Measurements from ENCODE around the gene NUP107.

The NUP107 gene

GRCh38 chr12:68743356-68743755 lies 56.6 kb downstream of the NUP107 start:
- DNase-seq = no peak

DNA sequence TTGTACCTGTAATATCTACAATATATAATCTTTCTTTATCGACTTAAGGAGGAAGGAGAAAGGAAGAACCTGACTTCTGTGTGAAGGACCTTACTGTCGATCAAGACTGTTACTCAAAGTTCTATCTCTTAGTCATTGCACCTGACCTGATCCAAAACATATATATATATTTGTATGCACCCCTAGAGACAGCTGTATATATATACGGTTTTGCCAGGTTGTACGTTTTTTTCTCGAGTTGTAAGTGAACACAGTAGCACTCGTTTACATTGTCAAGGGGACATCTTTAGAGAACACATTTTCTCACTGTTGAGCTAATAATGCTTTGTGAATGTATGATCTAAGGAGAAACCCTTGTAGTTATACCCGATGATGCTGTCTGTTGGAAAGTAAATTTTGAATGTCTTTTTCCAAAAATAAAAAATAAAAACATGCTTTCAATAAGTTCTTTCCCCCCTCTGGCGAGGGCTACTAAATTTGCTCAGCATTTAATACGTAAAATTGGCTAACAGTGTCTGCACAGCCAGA lies 58.7 kb downstream of the NUP107 start:
- no peak for DNase-seq

DNA sequence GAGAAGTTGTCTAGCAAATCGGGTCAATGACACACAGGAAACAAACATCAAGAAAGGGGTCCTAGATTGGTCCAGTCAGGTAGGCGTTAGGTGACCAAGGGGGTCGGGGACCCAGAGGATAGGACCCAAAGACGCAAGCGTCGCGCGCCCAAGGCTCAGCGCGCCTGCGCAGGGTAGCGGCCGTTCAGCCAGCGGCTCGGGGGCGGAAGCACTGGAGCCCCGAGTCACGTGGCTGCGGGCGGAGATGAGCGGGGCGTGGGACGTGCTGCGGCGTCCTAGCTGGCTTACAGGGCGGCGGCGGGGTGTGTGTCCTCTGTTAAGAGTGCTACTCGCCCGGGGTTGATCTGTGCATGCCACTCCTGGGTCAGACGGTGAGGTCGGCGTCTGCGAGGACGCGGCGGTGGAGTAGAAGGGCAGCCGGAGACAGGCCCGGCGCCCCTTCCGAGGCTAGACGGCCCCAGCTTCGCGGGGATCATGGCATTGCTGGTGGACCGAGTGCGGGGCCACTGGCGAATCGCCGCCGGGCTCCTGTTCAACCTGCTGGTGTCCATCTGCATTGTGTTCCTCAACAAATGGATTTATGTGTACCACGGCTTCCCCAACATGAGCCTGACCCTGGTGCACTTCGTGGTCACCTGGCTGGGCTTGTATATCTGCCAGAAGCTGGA lies 59.3 kb downstream of the NUP107 start, which contains the start of gene SLC35E3:
TSS of gene SLC35E3 (plus strand) at position 273 of the 668 bp plus-strand sequence. CDS start at position 475, 202 bp downstream.
- peak; percentile 55 for DNase-seq

- no peak for DNase-seq
Observed at GRCh38 chr12:68746572-68747180, 59.9 kb downstream of the NUP107 start.

GRCh38 chr12:68749443-68749842 lies 62.7 kb downstream of the NUP107 start:
- DNase-seq = no peak

GRCh38 chr12:68749861-68750260 lies 63.1 kb downstream of the NUP107 start:
- DNase-seq = no peak

- no peak for DNase-seq
Observed at GRCh38 chr12:68750506-68750905, 63.7 kb downstream of the NUP107 start.

DNA sequence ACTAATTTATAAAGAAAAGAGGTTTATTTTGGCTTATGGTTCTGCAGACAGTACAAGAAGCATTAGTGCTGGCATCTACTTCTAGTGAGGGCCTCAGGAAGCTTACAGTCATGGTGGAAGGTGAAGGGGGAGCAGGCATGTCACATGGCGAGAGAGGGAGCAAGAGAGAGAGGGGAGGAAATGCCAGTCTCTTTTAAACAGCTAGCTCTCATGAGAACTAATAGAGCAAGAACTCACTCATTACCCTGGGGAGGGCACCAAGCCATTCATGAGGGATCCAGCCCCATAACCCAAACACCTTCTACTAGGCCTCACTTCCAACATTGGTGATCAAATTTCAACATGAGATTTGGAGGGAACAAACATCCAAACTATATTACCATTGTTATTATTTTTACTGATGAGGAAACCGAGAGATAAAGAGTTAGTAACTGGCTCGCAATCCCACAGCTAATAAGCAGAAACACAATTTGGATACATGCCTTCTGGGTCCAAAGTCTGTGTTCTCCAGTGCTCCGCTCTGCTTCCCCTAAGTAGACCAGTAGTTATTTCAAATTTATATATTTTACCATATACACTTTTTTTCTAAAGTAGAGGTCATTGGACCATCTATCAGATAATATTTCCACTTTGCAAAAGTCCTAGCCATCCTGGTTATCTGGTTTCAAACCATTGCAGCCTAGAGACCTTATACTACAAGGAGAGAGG lies 68.9 kb downstream of the NUP107 start:
- DNase-seq = no peak

GRCh38 chr12:68759852-68760251 lies 73.1 kb downstream of the NUP107 start:
- DNase-seq = no peak

DNA sequence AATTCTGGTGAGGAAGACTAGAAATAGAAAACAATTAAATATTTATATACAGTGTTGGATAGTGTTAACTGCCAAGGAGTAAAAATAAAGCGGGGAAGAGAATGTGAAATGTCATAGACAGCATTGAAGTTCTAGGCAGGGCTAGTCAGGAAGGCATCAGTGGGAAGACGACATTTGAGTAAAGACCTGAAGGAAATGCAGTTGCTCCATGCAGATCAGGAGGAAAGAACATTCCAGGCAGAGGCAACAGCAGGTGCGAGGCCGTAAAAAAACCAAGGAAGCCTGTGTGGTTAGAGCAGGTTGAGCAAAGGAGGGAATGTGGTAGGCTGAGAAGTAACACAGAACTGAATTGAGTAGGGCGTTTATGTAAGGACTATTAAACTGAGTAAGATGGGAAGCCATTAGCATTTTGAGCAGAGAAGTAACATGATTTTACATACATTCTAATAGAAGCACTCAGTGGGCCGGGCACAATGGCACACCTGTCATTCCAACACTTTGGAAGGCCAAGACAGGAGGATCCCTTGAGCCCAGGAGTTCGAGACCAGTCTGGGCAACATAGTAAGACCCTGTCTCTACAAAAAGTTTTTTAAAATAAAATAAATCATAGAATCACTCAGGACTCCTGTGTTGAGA lies 74.1 kb downstream of the NUP107 start:
- DNase-seq = no peak

DNA sequence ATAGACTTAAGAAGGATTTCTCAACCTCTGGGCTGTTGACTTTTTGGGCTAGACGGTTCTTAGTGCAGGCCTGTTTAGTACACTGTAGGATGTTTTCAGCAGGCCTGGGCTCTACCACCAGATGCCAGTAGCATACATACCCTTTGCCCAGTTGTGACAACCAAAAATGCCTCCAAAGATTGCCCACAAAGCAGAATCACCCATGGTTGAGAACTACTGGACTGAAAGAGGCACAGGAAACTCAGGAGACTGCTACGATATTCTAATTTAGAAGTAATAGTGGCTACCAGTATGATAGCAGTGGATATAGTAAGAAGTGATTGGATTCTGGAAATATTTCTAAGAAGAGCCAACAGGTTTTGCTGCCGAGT lies 74.6 kb downstream of the NUP107 start:
- no peak for DNase-seq

DNA sequence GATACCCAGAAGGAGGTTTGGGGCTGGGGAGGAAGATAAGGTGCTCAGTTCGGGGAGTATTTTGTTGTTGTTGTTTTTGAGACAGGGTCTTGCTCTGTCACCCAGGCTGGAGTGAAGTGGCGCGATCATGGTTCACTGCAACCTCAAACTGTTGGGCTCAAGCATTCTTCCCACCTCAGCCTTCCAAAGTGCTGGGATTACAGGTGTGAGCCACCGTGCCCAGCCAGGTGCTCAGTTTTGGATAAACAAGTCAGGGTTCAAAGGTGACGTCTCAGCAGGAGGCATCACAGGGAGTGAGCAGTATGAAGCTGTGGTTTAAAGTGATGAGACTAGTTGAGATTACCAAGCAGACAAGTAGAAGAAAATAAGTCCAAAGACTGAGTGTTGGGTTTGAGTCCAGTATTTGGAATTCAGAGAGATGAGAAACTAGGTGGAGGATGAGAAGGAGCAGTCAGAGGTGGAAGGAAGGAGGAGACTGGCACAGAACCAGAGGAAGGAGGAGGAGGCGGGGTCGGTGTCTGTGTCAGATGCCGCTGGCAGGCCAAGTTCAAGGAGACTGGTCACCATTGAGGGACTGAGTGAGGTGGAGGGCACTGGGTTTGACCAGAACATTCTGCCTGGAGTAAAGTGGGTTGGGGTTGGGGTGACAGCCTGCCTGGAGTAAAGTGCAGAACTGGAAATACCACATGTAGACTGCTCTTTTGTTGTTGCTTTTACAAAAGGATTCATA lies 75.3 kb downstream of the NUP107 start:
- DNase-seq = no peak

GRCh38 chr12:68762691-68763090 lies 75.9 kb downstream of the NUP107 start:
- DNase-seq = no peak

GRCh38 chr12:68765696-68766095 lies 78.9 kb downstream of the NUP107 start:
- DNase-seq = no peak

DNA sequence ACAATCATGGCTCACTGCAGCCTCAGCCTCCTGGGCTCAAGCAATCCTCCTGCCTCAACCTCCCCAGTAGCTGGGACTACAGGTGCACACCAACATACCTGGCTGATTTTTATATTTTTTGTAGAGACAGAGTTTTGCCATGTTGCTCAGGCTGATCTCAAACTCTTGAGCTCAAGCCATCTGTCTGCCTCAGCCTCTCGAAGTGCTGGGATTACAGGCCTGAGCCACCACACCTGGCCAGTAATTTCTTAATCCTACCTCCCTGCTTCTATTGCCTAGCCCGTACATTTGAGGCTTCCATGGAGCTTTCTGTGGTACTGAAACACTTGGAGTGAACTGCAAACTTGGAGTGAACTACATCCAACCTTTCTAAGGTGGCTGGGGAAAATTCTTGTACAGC lies 79.9 kb downstream of the NUP107 start:
- no peak for DNase-seq

- no peak for DNase-seq
Observed at GRCh38 chr12:68767191-68767590, 80.4 kb downstream of the NUP107 start.

DNA sequence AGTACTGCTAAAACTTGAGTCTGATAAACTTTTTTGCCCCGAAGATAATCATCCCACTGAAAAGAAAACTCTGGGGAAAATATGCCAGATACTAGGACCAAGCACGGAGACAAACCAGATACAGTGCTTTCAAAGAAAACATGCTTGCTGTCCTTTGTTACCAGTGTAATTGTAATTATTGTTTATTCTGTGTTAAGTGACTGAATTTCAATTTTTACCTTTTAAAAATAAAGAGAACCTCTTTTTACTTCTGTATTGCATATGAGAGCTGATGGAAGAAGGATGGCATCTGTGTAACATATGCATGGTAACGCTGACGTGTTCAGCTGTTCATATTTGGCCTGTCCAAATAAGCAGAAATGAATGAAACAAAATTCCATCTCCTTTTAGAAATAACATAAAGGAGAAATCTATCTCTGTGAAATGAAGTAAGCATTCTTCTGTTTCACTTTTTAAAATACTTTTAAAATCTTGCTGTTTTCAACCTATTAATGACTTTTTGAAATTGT lies 81.7 kb downstream of the NUP107 start:
- DNase-seq = no peak

- DNase-seq = no peak
Observed at GRCh38 chr12:68769941-68770340, 83.2 kb downstream of the NUP107 start.

DNA sequence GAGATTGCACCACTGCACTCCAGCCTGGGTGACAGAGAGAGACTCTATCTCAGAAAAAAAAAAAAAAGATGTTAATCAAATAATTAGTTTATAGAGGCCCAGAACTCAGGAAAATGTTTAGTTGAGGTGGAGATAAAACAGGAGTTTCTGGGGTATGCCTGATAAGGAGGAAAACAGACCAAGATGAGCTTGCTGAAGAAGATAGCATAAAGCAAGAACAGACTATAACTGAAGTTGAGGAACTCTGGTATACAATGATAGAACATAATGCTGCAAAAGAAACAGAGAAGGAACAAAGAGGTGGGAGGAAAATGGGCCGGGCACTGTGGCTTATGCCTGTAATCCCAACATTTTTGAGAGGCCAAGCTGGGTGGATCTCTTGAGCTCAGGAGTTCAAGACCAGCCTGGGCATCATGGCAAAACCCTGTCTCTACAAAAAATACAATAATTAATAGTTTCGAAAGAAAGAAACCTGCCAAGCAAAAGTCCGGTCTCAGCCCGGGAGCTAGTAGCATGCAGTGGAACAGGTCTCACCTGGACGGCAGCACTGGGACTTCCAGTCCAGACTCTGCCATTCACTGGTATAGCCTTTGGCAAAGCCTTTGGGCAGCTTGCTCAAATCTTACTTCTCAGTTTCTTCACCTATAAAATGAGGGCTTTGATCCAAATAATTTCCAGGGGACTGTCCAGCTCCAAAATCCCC lies 84.6 kb downstream of the NUP107 start:
- no peak for DNase-seq

DNA sequence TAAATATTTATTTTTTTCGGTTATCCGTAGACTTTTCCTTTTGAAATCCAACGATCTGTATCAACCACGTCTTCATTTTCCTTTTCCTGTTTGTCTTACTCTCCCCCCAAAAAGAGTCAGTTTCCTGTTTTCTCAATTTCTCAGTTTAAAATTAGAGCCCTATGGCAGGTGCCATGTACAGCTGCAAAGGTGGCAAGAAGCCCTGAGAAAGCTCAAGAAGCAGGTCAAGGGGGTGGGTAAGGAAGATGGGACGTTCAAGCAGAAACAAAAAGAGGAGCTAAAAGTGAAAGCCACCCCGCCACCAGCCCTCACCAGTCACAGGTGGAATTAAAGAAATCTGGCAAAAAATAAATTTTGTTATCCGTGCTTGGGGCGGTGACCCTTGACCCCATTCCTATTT lies 85.9 kb downstream of the NUP107 start:
- no peak for DNase-seq

DNA sequence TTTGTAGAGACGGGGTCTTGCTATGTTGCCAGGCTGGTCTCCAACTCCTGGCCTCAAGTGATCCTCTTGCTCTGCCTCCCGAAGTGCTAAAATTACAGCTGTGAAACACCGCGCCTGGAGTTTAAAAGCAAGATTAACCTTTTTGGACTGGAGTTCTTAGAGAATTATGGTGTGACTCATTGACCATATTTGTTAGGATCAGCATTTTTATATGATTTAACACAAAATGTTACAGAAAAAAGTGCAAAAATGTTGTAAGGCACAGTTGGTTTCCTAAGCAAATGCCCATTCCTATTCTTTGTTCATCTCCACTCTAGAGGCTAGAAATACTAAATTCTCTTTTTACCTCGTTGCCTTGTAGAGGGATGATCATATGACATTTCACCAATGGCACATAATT lies 86.8 kb downstream of the NUP107 start:
- no peak for DNase-seq

DNA sequence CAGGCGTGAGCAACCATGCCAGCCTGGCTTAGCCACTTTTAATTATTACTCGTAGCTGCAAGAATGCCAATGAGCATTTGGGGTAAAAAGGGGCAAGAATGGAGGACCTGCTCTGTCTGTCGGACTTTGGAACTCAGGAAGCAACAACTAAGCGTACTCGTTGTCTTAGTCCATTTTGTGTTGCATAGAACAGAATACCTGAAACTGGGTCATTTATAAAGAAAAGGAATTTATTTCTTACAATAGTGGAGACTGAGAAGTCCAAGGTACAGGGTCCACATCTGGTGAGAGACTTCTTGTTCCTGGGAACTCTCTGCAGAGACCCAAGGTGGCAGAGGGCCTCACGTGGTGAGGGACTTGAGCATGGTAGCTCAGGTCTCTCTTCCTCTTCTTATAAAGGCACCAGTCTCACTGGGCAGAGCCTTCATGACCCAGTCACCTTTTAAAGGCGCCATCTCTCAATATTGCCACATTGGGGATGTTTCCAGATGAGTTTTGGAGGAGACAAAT lies 88.4 kb downstream of the NUP107 start:
- no peak for DNase-seq

Data from NCI-H2081 treated with DMSO at 0.1 percent for 48 hours (cell line).